ENCODE data around the gene IPPK.

GRCh38 chr9:92663126-92663525, 6.8 kb downstream of the IPPK start:
- no peak for TF ChIP-seq CTCF (IDR thresholded peaks at IDR 0.05)
- no peak for TF ChIP-seq POLR2A (IDR thresholded peaks at IDR 0.05)
